Endothelial cell of umbilical vein (primary cell): ENCODE measurements around the gene ETDC. TPM values are rescaled to one million over a fixed set of nuclear protein-coding genes. Genes with fewer than 3 reads are reported as not detected.

ENCODE experiments used
- BruUV-seq: library from RNA; stranded (reverse); fragments of 400-500 nt; replicated peaks from 2 replicates; lab custom pipeline; 2021; lab: Mats Ljungman, UMichigan
- CTCF ChIA-PET: fragments of 300-600, 350-600 bp; sonication (Branson Sonifier 250); formaldehyde crosslinking; loops from one replicate; lab custom pipeline; 2021; ENCODE audit warnings: antibody characterized with exemption, inconsistent platforms; lab: Charles Lee
- POLR2A ChIA-PET: fragments of 300-600, 350-600 bp; sonication (Branson Sonifier 250); formaldehyde crosslinking; loops from one replicate; lab custom pipeline; 2021; ENCODE audit warnings: antibody characterized with exemption, inconsistent platforms; lab: Charles Lee
- DNase-seq: peaks from one replicate; pipeline ENCODE4 v3.0.0-alpha.2; 2011; ENCODE audit warnings: low read depth, low spot score
- FAIRE-seq: peaks from 2 replicates; lab custom pipeline; 2011; peaks lifted over from hg19 to GRCh38; lab: Jason Lieb, UNC
- H2AFZ ChIP-seq: 2 replicates; pipeline ENCODE4 v1.6.0; 2012; ENCODE audit warnings: low read depth, low read length, control low read depth, inconsistent platforms
- H3K27ac ChIP-seq: 2 replicates; pipeline ENCODE4 v1.5.1; 2011; ENCODE audit warnings: low read depth, mild to moderate bottlenecking, control low read depth, low read length, moderate library complexity; ENCODE audit not compliant: insufficient read depth
- H3K27me3 ChIP-seq, 2 experiments: 2 replicates each; pipeline versions ENCODE4 v1.6.0 to v1.6.1; 2011; ENCODE audit warnings: low read length in 2 of 2, mixed read lengths in 1 of 2; ENCODE audit not compliant: control insufficient read depth in 2 of 2, insufficient read depth in 2 of 2
- H3K36me3 ChIP-seq, 2 experiments: 2 replicates in 1 of 2; 3 replicates in 1 of 2; pipeline ENCODE4 v1.5.1; 2011; ENCODE audit warnings: low read length in 2 of 2, mild to moderate bottlenecking in 1 of 2, moderate library complexity in 1 of 2; ENCODE audit not compliant: control insufficient read depth in 2 of 2, insufficient read depth in 2 of 2; ENCODE audit errors: extremely low read depth in 1 of 2
- H3K4me1 ChIP-seq: 3 replicates; pipeline ENCODE4 v1.5.1; 2011; ENCODE audit warnings: mild to moderate bottlenecking, low read length; ENCODE audit not compliant: control insufficient read depth, insufficient read depth; ENCODE audit errors: extremely low read depth
- H3K4me2 ChIP-seq: 2 replicates; pipeline ENCODE4 v1.6.1; 2011; ENCODE audit warnings: low read length, control low read depth, mixed read lengths; ENCODE audit not compliant: insufficient read depth
- H3K4me3 ChIP-seq, 3 experiments: fragments of 200-600 bp in 1 of 3; sonication (generic), shearing (Covaris generic) in 1 of 3; replicated peaks in 1 of 3; 2 replicates each; pipeline ENCODE4 v1.5.1; 2011 to 2016; ENCODE audit warnings: control low read depth in 3 of 3, low read length in 3 of 3, mild to moderate bottlenecking in 2 of 3, inconsistent platforms in 1 of 3, low read depth in 1 of 3, moderate library complexity in 1 of 3; ENCODE audit not compliant: insufficient read depth in 1 of 3
- H3K79me2 ChIP-seq: 2 replicates; pipeline ENCODE4 v1.6.0; 2012; ENCODE audit warnings: low read length, inconsistent platforms; ENCODE audit not compliant: control insufficient read depth, insufficient read depth
- H3K9ac ChIP-seq: replicated peaks from 2 replicates; pipeline ENCODE3; 2011; ENCODE audit warnings: low read length, control low read depth; ENCODE audit not compliant: insufficient read depth; ENCODE audit errors: extremely low read depth
- H3K9me1 ChIP-seq: replicated peaks from 3 replicates; pipeline ENCODE4 v1.6.0; 2011; ENCODE audit warnings: mild to moderate bottlenecking, low read length; ENCODE audit not compliant: control insufficient read depth, insufficient read depth; ENCODE audit errors: extremely low read depth
- H3K9me3 ChIP-seq: replicated peaks from 2 replicates; pipeline ENCODE4 v1.5.1; 2012; ENCODE audit warnings: low read length, inconsistent platforms; ENCODE audit not compliant: control insufficient read depth, insufficient read depth
- H4K20me1 ChIP-seq: replicated peaks from 2 replicates; pipeline ENCODE3; 2011; ENCODE audit warnings: mild to moderate bottlenecking, low read length; ENCODE audit not compliant: control insufficient read depth, insufficient read depth; ENCODE audit errors: extremely low read depth
- CTCF ChIP-seq, 2 donors: IDR thresholded peaks; 1 replicate in 1 of 2; 2 replicates in 1 of 2; pipeline ENCODE4 v1.5.1; 2011; ENCODE audit warnings: low read length in 2 of 2, mild to moderate bottlenecking in 2 of 2, moderate library complexity in 2 of 2, control low read depth in 1 of 2, inconsistent platforms in 1 of 2, low read depth in 1 of 2; ENCODE audit not compliant: insufficient read depth in 1 of 2; ENCODE audit errors: extremely low read depth in 1 of 2
- dilution Hi-C: fragments of 300-500 bp; cut with MboI; formaldehyde crosslinking; loops from one replicate; pipeline ENCODE4 v1.15.0; 2019; ENCODE audit warnings: low sequenced_read_pairs; ENCODE audit not compliant: extremely low pct_ligation_motif_present
- intact Hi-C: fragments of 100-400 bp; cut with micrococcal nuclease; formaldehyde crosslinking; loops from one replicate; pipeline ENCODE4 v1.10.0; 2022
- polyA plus RNA-seq, 4 experiments: library from polyadenylated mRNA; depleted of rRNA in 3 of 4; stranded (reverse) in 3 of 4; unstranded in 1 of 4; fragments of >200 nt; gene quantifications; 2 replicates each; pipeline versions ENCODE4 v1.2.1 to v1.2.3, GENCODE V29; 2011 to 2012; ENCODE audit warnings: missing spikeins in 1 of 4
- total RNA-seq: library from RNA; stranded (reverse); gene quantifications from 2 replicates; pipeline ENCODE4 v1.2.3, GENCODE V29; 2021

ETDC gene
- total and polyA plus RNA-seq, 2 donors (not counting 3 experiments of a cell fraction or from before 2014, with no cell fraction given) = not detected

- dilution Hi-C loops = no loop called here
These were observed 45.0 kb downstream of the ETDC start for GRCh38 chrX:135354288-135354687.

More at GRCh38 chrX:135354288-135354687, 45.0 kb downstream of the ETDC start:
- Histone ChIP-seq H4K20me1 (no peaks in the 10 kb centered on the region), H3K4me1 (no peaks in the 10 kb centered on the region), H3K27me3 (no peaks in the 10 kb centered on the region), H3K4me2 (no peak overlapping the region), H3K9ac (no peak overlapping the region), H3K79me2 (no peaks in the 10 kb centered on the region), H3K9me3 (no peaks in the 10 kb centered on the region), H3K27ac (no peak overlapping the region), H3K9me1 (no peaks in the 10 kb centered on the region), H3K36me3 (peaks cover 0 to 4% of the 10 kb centered on the region in 2 experiments), H3K4me3 (no peak overlapping the region), H2AFZ (no peak overlapping the region)
- POLR2A ChIA-PET = no interaction called here
- BruUV-seq = no TSS peak
- no peak for FAIRE-seq
- no peak for DNase-seq
- CTCF ChIA-PET = no interaction called here
- TF ChIP-seq CTCF (IDR thresholded peaks at IDR 0.05; ENCODE audit: extremely low read depth in 1 of 2, insufficient read depth in 1 of 2, low read depth in 1 of 2, low read length in 2 of 2) = no peak
- intact Hi-C loops = no loop called here

Other genes starting within 250 kb of the ETDC start
- gene SMIM10L2B, start 210.8 kb upstream of the ETDC start, total RNA-seq = 0.24 TPM in 1 of 2 replicates, not detected in the other
- gene SMIM10L2B, start 210.8 kb upstream of the ETDC start, polyA plus RNA-seq = 0.14 and 0.17 TPM in 2 replicates
- gene ETDB, start 189.0 kb upstream of the ETDC start, total RNA-seq = not detected in 2 replicates
- gene ETDB, start 189.0 kb upstream of the ETDC start, polyA plus RNA-seq = not detected in 2 replicates
- gene CT55, start 138.1 kb upstream of the ETDC start, total RNA-seq = not detected in 2 replicates
- gene CT55, start 138.1 kb upstream of the ETDC start, polyA plus RNA-seq = not detected in 2 replicates
- not detected in 2 replicates for gene ETDA, start 57.4 kb upstream of the ETDC start, total RNA-seq
- gene ETDA, start 57.4 kb upstream of the ETDC start, polyA plus RNA-seq = not detected in 2 replicates
- 5.8 and 6.9 TPM in 2 replicates for gene ZNF75D, start 34.6 kb downstream of the ETDC start, total RNA-seq
- gene ZNF75D, start 34.6 kb downstream of the ETDC start, polyA plus RNA-seq = 3.0 and 3.4 TPM in 2 replicates
- gene ZNF449, start 35.3 kb downstream of the ETDC start, total RNA-seq = 8.3 and 8.7 TPM in 2 replicates
- gene ZNF449, start 35.3 kb downstream of the ETDC start, polyA plus RNA-seq = 2.7 and 3.4 TPM in 2 replicates
- 0.18 and 0.24 TPM in 2 replicates for gene SMIM10L2A, start 112.5 kb downstream of the ETDC start, total RNA-seq
- gene SMIM10L2A, start 112.5 kb downstream of the ETDC start, polyA plus RNA-seq = 0.10 and 0.13 TPM in 2 replicates
- gene INTS6L, start 211.2 kb downstream of the ETDC start, total RNA-seq = 5.6 and 7.5 TPM in 2 replicates
- 4.5 and 5.2 TPM in 2 replicates for gene INTS6L, start 211.2 kb downstream of the ETDC start, polyA plus RNA-seq